NCI-H2107 treated with DMSO at 0.1 percent for 48 hours (cell line): ENCODE results near the gene BABAM2.

Experiments used
- DNase-seq: peaks from one replicate; lab custom pipeline; 2025; ENCODE audit not compliant: unreplicated experiment; lab: John Stamatoyannopoulos, UW

Gene BABAM2

DNA sequence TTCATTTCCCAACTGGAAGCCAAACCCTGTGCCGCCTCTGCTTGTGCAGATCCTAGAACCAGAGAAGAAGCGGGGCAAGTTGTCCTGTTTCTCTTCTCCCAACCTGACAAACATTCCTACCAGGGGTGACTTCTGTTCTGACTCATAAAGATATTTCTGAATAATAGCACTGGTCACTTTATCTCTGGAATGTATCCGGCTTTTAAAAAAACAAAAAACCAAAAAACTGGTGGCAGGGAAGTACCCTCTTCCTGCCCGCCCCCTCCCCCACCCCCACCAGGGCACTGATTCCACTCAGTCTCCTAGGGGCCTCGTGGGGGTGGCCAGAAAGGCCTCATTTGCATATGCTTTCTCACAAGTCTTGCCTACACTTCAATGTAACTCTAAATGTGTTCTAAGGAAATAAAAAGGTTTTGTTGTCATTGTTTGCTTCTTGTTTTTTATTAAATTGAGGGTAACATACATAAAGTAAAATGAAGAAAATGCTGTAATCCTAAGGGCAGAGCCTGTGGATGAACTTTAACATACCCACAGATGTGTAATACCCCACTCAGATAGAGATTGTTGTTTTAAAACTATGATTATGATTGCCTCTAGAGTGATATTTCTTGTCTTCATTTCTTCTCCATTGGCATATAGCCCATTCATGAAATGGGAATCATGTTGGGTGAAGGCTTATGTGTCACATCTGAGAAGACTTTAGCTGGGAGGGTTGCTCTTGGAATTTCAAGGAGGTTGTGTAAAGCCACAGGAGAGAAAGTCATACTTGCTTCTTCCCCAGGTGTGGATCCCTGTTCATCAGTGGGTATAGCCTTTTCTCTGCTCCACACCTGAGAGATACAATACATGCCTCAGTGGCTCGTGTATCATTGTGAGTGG is 496.8 kb downstream of the BABAM2 start:
- no peak for DNase-seq
